OCI-LY3 (cell line): ENCODE data around the gene COL4A1.

ENCODE experiments used
- H2AFZ ChIP-seq: fragments of 200-600, 300-600 bp; shearing (Covaris generic); 2 replicates; pipeline ENCODE4 v1.6.0; 2014; ENCODE audit warnings: antibody characterized with exemption, low read depth, low read length
- H3K27ac ChIP-seq: fragments of 200-600, 300-600 bp; sonication (generic); 2 replicates; pipeline ENCODE4 v1.5.1; 2014; ENCODE audit warnings: mild to moderate bottlenecking, low read length, moderate library complexity, mixed read lengths
- H3K27me3 ChIP-seq: fragments of 200-600, 300-600 bp; sonication (generic); 2 replicates; pipeline ENCODE4 v1.6.1; 2014; ENCODE audit warnings: low read depth, low read length, mixed read lengths
- H3K36me3 ChIP-seq: fragments of 200-600, 300-600 bp; sonication (generic); replicated peaks from 2 replicates; pipeline ENCODE3; 2014; ENCODE audit warnings: low read depth, low read length, mixed read lengths
- H3K4me1 ChIP-seq: fragments of 300-600, 200-600 bp; sonication (generic); 2 replicates; pipeline ENCODE4 v1.6.1; 2014; ENCODE audit warnings: low read length, mixed read lengths
- H3K4me2 ChIP-seq: fragments of 200-600, 300-600 bp; sonication (generic); 2 replicates; pipeline ENCODE4 v1.6.1; 2014; ENCODE audit warnings: low read length, mixed read lengths
- H3K4me3 ChIP-seq: fragments of 300-600, 200-600 bp; sonication (generic); 2 replicates; pipeline ENCODE4 v1.5.1; 2014; ENCODE audit warnings: antibody characterized with exemption, mild to moderate bottlenecking, low read length, moderate library complexity
- H3K79me2 ChIP-seq: fragments of 300-600, 200-600 bp; shearing (Covaris generic); 2 replicates; pipeline ENCODE4 v1.6.1; 2014; ENCODE audit warnings: mild to moderate bottlenecking, low read length, mixed read lengths
- H3K9ac ChIP-seq: fragments of 300-600, 200-600 bp; shearing (Covaris generic); 2 replicates; pipeline ENCODE4 v1.6.0; 2014; ENCODE audit warnings: mild to moderate bottlenecking, low read length, moderate library complexity
- H3K9me3 ChIP-seq: fragments of 200-600, 300-600 bp; shearing (Covaris generic); 2 replicates; pipeline ENCODE4 v1.6.1; 2014; ENCODE audit warnings: low read length, mixed read lengths; ENCODE audit not compliant: insufficient read depth
- H4K20me1 ChIP-seq: fragments of 200-600, 300-600 bp; sonication (generic); 2 replicates; pipeline ENCODE4 v1.6.1; 2016; ENCODE audit warnings: low read length, mixed read lengths; ENCODE audit not compliant: insufficient read depth
- EZH2phosphoT487 ChIP-seq: fragments of 200-600 bp; shearing (Covaris generic); IDR thresholded peaks from 2 replicates; pipeline ENCODE4 v1.6.1; 2018; ENCODE audit warnings: antibody characterized with exemption, mixed run types, low read depth
- TF ChIP-seq, protein P1 (sequence below): fragments of 200-600, 300-600 bp; sonication (generic); IDR thresholded peaks from 2 replicates; pipeline ENCODE4 v1.5.1; 2014; ENCODE audit warnings: antibody characterized with exemption, low read length, low read depth

COL4A1 gene

GRCh38 chr13:110162866-110163658, 143.9 kb downstream of the COL4A1 start:
- no peak for TF ChIP-seq EZH2phosphoT487
- TF ChIP-seq, protein P1, sequence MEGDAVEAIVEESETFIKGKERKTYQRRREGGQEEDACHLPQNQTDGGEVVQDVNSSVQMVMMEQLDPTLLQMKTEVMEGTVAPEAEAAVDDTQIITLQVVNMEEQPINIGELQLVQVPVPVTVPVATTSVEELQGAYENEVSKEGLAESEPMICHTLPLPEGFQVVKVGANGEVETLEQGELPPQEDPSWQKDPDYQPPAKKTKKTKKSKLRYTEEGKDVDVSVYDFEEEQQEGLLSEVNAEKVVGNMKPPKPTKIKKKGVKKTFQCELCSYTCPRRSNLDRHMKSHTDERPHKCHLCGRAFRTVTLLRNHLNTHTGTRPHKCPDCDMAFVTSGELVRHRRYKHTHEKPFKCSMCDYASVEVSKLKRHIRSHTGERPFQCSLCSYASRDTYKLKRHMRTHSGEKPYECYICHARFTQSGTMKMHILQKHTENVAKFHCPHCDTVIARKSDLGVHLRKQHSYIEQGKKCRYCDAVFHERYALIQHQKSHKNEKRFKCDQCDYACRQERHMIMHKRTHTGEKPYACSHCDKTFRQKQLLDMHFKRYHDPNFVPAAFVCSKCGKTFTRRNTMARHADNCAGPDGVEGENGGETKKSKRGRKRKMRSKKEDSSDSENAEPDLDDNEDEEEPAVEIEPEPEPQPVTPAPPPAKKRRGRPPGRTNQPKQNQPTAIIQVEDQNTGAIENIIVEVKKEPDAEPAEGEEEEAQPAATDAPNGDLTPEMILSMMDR: no peak
- Histone ChIP-seq H4K20me1 (no peaks in the 10 kb centered on the region), H3K9me3 (no peaks in the 10 kb centered on the region), H3K4me3 (no peak overlapping the region), H3K27ac (no peak overlapping the region), H3K9ac (no peak overlapping the region), H3K36me3 (no peaks in the 10 kb centered on the region), H3K79me2 (no peaks in the 10 kb centered on the region), H3K27me3 (peaks cover 25% of the 10 kb centered on the region), H2AFZ (no peak overlapping the region), H3K4me2 (no peak overlapping the region), H3K4me1 (no peaks in the 10 kb centered on the region)

DNA sequence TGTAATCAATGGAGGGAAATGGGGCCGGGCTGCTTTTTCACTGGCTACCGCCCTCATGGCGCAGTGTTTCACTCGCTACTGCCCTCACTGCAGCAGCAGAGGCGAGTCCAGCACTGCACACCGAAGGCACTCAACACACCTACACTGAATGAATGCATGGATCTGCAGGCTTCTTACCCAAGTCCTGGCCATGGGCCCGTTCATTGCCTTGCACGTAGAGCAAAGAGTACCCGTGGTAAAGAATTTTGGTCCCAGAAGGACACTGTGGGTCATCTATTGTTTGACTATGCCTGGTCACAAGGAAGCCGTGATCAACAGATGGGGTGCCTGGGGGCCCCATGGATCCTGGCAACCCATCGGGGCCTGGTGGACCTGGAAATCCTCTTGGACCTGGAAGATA, 144.9 kb downstream of the COL4A1 start:
- Histone ChIP-seq H3K27me3 (peaks cover 34% of the 10 kb centered on the region), H2AFZ (no peak overlapping the region), H3K9me3 (no peaks in the 10 kb centered on the region), H3K27ac (no peak overlapping the region), H4K20me1 (no peaks in the 10 kb centered on the region), H3K79me2 (no peaks in the 10 kb centered on the region), H3K4me2 (no peak overlapping the region), H3K4me3 (no peak overlapping the region), H3K4me1 (no peaks in the 10 kb centered on the region), H3K36me3 (no peaks in the 10 kb centered on the region), H3K9ac (no peak overlapping the region)
- TF ChIP-seq EZH2phosphoT487: no peak
- TF ChIP-seq, protein P1: no peak

DNA sequence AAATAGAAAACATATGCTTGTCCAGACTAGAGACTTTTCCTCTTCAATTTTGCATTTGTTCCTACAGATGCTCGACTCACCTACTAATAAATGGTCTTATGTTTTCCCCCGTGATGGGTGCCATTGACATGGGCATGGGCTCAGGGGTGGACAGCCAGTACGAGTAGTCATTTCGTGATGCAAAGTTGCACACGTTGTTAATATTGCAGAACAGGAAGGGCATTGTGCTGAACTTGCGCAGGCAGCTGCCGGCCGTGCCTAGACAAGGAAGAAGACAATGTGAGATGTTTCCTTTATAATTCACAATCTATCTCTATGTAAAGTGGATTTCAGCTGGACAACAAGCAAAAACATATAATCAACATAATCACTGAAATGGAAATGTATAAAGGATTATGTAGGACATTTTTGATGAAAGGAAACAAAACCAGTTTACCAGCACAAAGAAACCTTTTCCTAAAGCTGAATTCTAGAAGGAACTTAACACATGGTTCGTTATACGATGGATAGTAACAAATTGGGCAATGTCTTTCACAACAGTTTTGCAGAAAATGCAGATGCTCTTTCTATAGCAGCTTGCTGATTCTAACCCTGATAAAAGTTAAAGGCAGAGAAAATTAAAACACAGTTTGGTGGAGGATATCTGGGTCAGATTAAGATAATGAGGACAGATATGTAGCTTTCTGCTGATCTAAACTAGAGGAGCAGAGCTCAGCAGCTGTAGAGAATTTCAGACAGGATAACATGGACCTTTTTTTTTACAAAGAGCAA, 145.7 kb downstream of the COL4A1 start:
- H3K4me2 ChIP-seq: no peak overlapping the region
- H3K79me2 ChIP-seq: no peaks in the 10 kb centered on the region
- H2AFZ ChIP-seq: no peak overlapping the region
- no peaks in the 10 kb centered on the region for H3K4me1 ChIP-seq
- H4K20me1 ChIP-seq: no peaks in the 10 kb centered on the region
- no peak overlapping the region for H3K27ac ChIP-seq
- no peak overlapping the region for H3K9ac ChIP-seq
- TF ChIP-seq, protein P1: no peak
- TF ChIP-seq EZH2phosphoT487: no peak
- peaks cover 38% of the 10 kb centered on the region for H3K27me3 ChIP-seq
- H3K36me3 ChIP-seq: no peaks in the 10 kb centered on the region
- H3K4me3 ChIP-seq: no peak overlapping the region
- H3K9me3 ChIP-seq: no peaks in the 10 kb centered on the region

GRCh38 chr13:110158226-110158625, 148.7 kb downstream of the COL4A1 start:
- Histone ChIP-seq H3K27me3 (peaks cover 22% of the 10 kb centered on the region; the same call in 1 of the 2 replicates), H3K36me3 (no peaks in the 10 kb centered on the region), H3K9ac (no peak overlapping the region), H3K4me3 (no peak overlapping the region), H3K4me2 (no peak overlapping the region), H3K79me2 (no peaks in the 10 kb centered on the region), H3K4me1 (no peaks in the 10 kb centered on the region), H3K9me3 (no peaks in the 10 kb centered on the region), H2AFZ (no peak overlapping the region), H3K27ac (no peak overlapping the region), H4K20me1 (no peaks in the 10 kb centered on the region)
- TF ChIP-seq, protein P1: no peak
- TF ChIP-seq EZH2phosphoT487: no peak
